Stromal cell of bone marrow (primary cell): ENCODE data around the gene EGFL7.

Source experiments
- DNase-seq: peaks from one replicate; pipeline ENCODE4 v3.0.0-alpha.2; 2012; ENCODE audit warnings: low read depth

The EGFL7 gene

GRCh38 chr9:136644593-136645351, 17.9 kb upstream of the EGFL7 start:
- DNase-seq, result no peak

- no peak for DNase-seq
Observed at GRCh38 chr9:136645352-136645902, 17.3 kb upstream of the EGFL7 start.

GRCh38 chr9:136645903-136646754, 16.6 kb upstream of the EGFL7 start:
- DNase-seq, result no peak

GRCh38 chr9:136646827-136647711, 15.6 kb upstream of the EGFL7 start:
- no peak for DNase-seq

- DNase-seq, result no peak
Observed at GRCh38 chr9:136648751-136649150, 14.0 kb upstream of the EGFL7 start.

- DNase-seq, result no peak
Observed at GRCh38 chr9:136650021-136650420, 12.7 kb upstream of the EGFL7 start.

- DNase-seq, result no peak
Observed at GRCh38 chr9:136650648-136651047, 12.1 kb upstream of the EGFL7 start.

- no peak for DNase-seq
Observed at GRCh38 chr9:136651860-136652259, 10.9 kb upstream of the EGFL7 start.

- no peak for DNase-seq
Observed at GRCh38 chr9:136653323-136654079, 9.2 kb upstream of the EGFL7 start.

- no peak for DNase-seq
Observed at GRCh38 chr9:136654820-136655535, 7.7 kb upstream of the EGFL7 start.

GRCh38 chr9:136655536-136656182, 7.1 kb upstream of the EGFL7 start:
- DNase-seq, result no peak

GRCh38 chr9:136656183-136656738, 6.5 kb upstream of the EGFL7 start:
- DNase-seq, result no peak

GRCh38 chr9:136656795-136657611, 5.7 kb upstream of the EGFL7 start:
- no peak for DNase-seq

- no peak for DNase-seq
Observed at GRCh38 chr9:136657974-136658848, 4.5 kb upstream of the EGFL7 start.

- no peak for DNase-seq
Observed at GRCh38 chr9:136658849-136659535, 3.7 kb upstream of the EGFL7 start.

- DNase-seq, result no peak
Observed at GRCh38 chr9:136659861-136660784, 2.6 kb upstream of the EGFL7 start.
